ENCODE results near the gene TBRG1.

TBRG1 gene

DNA sequence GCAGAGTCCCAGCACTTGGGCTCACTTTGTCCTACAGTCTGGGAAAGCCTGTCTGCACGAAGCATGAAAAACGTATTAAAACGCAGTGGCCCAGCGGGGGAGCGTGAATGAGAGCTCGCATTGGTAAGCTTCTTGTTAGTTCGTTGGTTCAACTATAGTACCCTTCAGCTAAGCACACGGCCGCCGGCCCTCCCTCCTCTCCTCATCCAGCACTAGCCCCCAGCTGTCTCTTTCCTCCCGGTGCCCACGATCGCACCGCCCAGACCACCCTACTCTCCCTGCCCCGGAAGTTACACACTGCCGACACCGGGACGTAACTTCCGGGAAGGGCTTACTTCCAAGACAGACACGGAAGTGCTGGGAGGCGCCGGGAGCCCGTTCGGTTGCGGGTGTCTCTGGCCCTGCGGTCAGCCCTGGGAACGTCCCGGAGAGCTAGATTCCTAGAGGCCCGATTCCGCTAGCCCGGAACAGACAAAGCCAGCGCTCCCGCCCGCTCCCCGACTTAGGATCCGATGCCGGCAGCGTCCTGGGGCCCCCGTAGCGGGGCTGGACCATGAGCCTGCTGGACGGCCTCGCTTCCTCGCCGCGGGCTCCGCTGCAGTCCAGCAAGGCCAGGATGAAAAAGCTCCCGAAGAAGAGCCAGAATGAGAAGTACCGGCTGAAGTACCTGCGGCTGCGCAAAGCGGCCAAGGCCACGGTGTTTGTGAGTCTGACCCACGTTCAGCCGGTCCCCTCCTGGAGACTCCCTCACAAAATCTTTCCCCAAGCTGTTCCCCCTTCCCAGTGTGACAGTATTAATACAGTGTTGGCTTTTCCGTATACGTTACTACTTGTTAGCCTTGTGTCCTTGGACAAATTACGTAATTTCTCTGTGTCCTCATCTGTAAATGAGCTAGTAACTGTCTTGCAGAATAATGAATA, at the start of gene TBRG1:
Gene TBRG1, plus strand, starts transcription at position 334 of the 921 bp plus-strand sequence. Its CDS starts 220 bp downstream, at position 554.
- H3K9me3 ChIP-seq (ENCODE audit: low read length), result no peaks in the 10 kb centered on the region
- H3K9ac ChIP-seq (ENCODE audit: low read length), result peak within 1 kb of the TSS; percentile 84
- H3K4me3 ChIP-seq (ENCODE audit: low read depth in 1 of 2, low read length in 2 of 2), result peak within 1 kb of the TSS; percentile 93 to 98
- H3K27me3 ChIP-seq (ENCODE audit: control insufficient read depth in 1 of 2, insufficient read depth in 2 of 2, low read length in 2 of 2), result no peaks in the 10 kb centered on the region
- peak within 1 kb of the TSS; percentile 92 for H3K27ac ChIP-seq (ENCODE audit: low read depth, low read length)
- peaks cover 22% of the 10 kb centered on the region for H3K36me3 ChIP-seq (ENCODE audit: insufficient read depth, low read length)
- H3K4me1 ChIP-seq (ENCODE audit: insufficient read depth, low read length), result peaks cover 17% of the 10 kb centered on the region

DNA sequence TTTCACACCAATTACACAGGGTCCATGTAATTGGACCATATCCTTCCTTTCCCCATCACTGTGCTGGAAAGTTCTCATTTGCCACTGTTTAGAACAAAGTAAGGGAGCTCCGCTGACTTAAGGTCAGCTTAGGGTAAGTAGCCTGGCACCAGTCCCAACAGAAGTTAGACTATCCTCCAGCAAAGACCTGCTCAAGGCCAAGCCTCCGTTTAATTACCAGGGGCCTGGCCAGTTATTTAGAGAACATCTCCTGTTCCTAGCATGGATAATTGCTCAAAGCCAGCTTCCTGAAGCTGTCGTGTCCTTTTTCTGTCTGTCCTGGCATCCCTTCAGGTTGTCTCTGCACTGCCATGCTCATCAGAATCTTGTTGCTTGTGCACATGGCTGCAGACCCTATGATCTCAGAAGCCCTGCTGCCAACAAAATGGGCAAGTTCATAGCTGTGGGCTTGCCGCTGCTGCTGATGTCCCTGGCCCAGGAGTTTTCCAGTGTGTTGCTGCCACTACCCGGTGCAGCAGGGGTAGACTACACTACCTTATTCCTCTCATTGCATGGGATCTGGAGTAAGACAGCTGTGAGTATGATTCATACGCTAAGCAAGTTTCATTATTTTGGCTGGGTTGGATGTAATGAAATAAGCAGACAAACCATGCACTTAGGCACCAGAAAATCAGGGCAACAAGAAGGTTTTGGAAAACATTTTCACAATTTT, 44.8 kb upstream of the TBRG1 start:
- Histone ChIP-seq H3K27ac (ENCODE audit: low read depth, low read length) (no peak overlapping the region), H3K9me3 (ENCODE audit: low read length) (no peaks in the 10 kb centered on the region), H3K4me1 (ENCODE audit: insufficient read depth, low read length) (no peaks in the 10 kb centered on the region), H3K27me3 (ENCODE audit: control insufficient read depth in 1 of 2, insufficient read depth in 2 of 2, low read length in 2 of 2) (no peaks in the 10 kb centered on the region), H3K36me3 (ENCODE audit: insufficient read depth, low read length) (no peaks in the 10 kb centered on the region), H3K9ac (ENCODE audit: low read length) (no peak overlapping the region), H3K4me3 (ENCODE audit: low read depth in 1 of 2, low read length in 2 of 2) (no peak overlapping the region)

- H3K27me3 ChIP-seq (ENCODE audit: control insufficient read depth in 1 of 2, insufficient read depth in 2 of 2, low read length in 2 of 2), result no peaks in the 10 kb centered on the region
- no peaks in the 10 kb centered on the region for H3K36me3 ChIP-seq (ENCODE audit: insufficient read depth, low read length)
- H3K27ac ChIP-seq (ENCODE audit: low read depth, low read length), result no peak overlapping the region
- no peak overlapping the region for H3K9ac ChIP-seq (ENCODE audit: low read length)
- H3K4me3 ChIP-seq (ENCODE audit: low read depth in 1 of 2, low read length in 2 of 2), result no peak overlapping the region
- no peaks in the 10 kb centered on the region for H3K4me1 ChIP-seq (ENCODE audit: insufficient read depth, low read length)
- no peaks in the 10 kb centered on the region for H3K9me3 ChIP-seq (ENCODE audit: low read length)
Measured at GRCh38 chr11:124578761-124579160, 43.9 kb upstream of the TBRG1 start.

DNA sequence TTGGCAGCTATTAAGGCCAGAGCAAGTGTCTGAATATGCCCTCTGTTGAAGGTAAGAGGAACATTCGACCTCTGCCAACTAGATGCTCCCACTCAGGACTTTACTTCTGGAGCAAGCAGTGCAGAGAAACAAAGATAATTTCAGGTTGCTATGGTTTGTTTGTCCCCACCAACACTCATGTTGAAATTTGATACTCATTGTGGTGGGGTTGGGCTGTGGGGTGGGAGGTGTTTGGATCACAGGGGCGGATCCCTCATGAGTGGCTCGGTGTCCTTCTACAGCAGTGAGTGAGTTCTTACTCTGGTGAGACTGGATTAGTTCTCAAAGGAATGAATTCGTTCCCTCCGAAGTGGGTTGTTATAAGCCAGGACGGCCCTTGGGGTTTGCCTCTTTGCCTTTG, 40.8 kb upstream of the TBRG1 start:
- no peaks in the 10 kb centered on the region for H3K4me1 ChIP-seq (ENCODE audit: insufficient read depth, low read length)
- H3K4me3 ChIP-seq (ENCODE audit: low read depth in 1 of 2, low read length in 2 of 2), result no peak overlapping the region
- H3K9me3 ChIP-seq (ENCODE audit: low read length), result no peaks in the 10 kb centered on the region
- no peak overlapping the region for H3K9ac ChIP-seq (ENCODE audit: low read length)
- no peaks in the 10 kb centered on the region for H3K27me3 ChIP-seq (ENCODE audit: control insufficient read depth in 1 of 2, insufficient read depth in 2 of 2, low read length in 2 of 2)
- H3K27ac ChIP-seq (ENCODE audit: low read depth, low read length), result no peak overlapping the region
- H3K36me3 ChIP-seq (ENCODE audit: insufficient read depth, low read length), result no peaks in the 10 kb centered on the region

- H3K9ac ChIP-seq (ENCODE audit: low read length), result no peak overlapping the region
Measured at GRCh38 chr11:124582565-124582964, 40.1 kb upstream of the TBRG1 start.

DNA sequence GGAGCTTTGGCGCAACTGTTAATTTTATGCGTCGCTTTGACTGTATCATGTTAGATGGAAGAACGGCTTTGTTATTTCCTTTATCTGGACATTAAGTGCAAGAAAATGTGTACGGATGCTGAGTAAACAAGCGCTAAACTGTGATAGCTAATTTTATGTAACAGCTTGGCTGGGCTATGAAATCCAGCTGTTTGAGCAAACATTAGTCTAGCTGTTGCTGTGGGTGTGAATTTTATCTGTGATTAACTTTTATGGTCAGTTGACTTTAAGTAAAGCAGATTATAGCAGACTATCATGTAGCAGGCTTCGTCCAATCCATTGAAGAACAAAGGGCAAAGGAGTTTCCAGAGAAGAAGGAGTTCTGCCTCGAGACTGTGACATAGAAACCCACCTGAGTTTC, 38.9 kb upstream of the TBRG1 start:
- Histone ChIP-seq H3K36me3 (ENCODE audit: insufficient read depth, low read length) (no peaks in the 10 kb centered on the region), H3K4me1 (ENCODE audit: insufficient read depth, low read length) (no peaks in the 10 kb centered on the region), H3K4me3 (ENCODE audit: low read depth in 1 of 2, low read length in 2 of 2) (no peak overlapping the region), H3K27ac (ENCODE audit: low read depth, low read length) (no peak overlapping the region), H3K9ac (ENCODE audit: low read length) (no peak overlapping the region), H3K9me3 (ENCODE audit: low read length) (no peaks in the 10 kb centered on the region), H3K27me3 (ENCODE audit: control insufficient read depth in 1 of 2, insufficient read depth in 2 of 2, low read length in 2 of 2) (no peaks in the 10 kb centered on the region)

More at GRCh38 chr11:124582565-124582964, 40.1 kb upstream of the TBRG1 start:
- Histone ChIP-seq H3K36me3 (ENCODE audit: insufficient read depth, low read length) (no peaks in the 10 kb centered on the region), H3K27me3 (ENCODE audit: control insufficient read depth in 1 of 2, insufficient read depth in 2 of 2, low read length in 2 of 2) (no peaks in the 10 kb centered on the region), H3K27ac (ENCODE audit: low read depth, low read length) (no peak overlapping the region), H3K4me1 (ENCODE audit: insufficient read depth, low read length) (no peaks in the 10 kb centered on the region), H3K4me3 (ENCODE audit: low read depth in 1 of 2, low read length in 2 of 2) (no peak overlapping the region), H3K9me3 (ENCODE audit: low read length) (no peaks in the 10 kb centered on the region)

DNA sequence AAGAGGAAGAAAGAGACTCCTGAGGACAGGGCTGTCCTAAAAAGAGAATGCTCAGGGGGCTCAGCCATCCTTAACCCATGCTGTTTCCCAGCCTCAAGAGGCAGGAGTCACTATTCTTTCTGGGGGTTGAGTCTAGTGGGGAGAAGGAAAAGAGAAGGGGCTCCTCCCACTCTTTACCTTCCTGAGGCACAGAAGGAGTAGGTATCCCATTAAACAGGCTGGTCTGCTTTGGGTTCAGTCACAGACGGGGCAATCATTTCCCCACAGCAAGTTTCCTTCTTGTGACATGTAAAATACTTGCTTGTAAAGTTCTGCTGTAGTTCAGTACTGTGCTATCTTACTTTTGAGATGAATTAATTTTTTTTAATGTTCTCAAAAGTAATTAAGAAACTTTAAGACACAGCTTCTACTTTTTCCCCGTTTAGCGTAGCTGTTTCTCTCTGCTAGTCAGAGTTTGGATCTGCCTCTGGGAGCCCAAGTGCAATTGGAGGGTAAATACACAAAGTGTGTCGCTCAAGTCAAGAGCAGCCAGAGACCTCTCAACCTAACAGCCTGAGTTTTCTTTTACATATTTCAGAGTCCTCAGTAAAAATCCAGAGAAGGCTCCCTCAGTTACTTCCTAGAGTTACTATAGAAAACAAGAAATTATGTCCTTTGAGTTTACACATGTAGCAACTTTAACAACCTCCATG, 37.8 kb upstream of the TBRG1 start:
- H3K9me3 ChIP-seq (ENCODE audit: low read length), result no peaks in the 10 kb centered on the region
- no peaks in the 10 kb centered on the region for H3K36me3 ChIP-seq (ENCODE audit: insufficient read depth, low read length)
- no peak overlapping the region for H3K9ac ChIP-seq (ENCODE audit: low read length)
- no peak overlapping the region for H3K4me3 ChIP-seq (ENCODE audit: low read depth in 1 of 2, low read length in 2 of 2)
- no peaks in the 10 kb centered on the region for H3K27me3 ChIP-seq (ENCODE audit: control insufficient read depth in 1 of 2, insufficient read depth in 2 of 2, low read length in 2 of 2)
- no peaks in the 10 kb centered on the region for H3K4me1 ChIP-seq (ENCODE audit: insufficient read depth, low read length)
- no peak overlapping the region for H3K27ac ChIP-seq (ENCODE audit: low read depth, low read length)

GRCh38 chr11:124586238-124586860, 36.3 kb upstream of the TBRG1 start:
- H3K4me3 ChIP-seq (ENCODE audit: low read depth in 1 of 2, low read length in 2 of 2), result no peak overlapping the region
- no peaks in the 10 kb centered on the region for H3K27me3 ChIP-seq (ENCODE audit: control insufficient read depth in 1 of 2, insufficient read depth in 2 of 2, low read length in 2 of 2)
- no peaks in the 10 kb centered on the region for H3K4me1 ChIP-seq (ENCODE audit: insufficient read depth, low read length)

GRCh38 chr11:124591430-124591829, 31.2 kb upstream of the TBRG1 start:
- no peaks in the 10 kb centered on the region for H3K36me3 ChIP-seq (ENCODE audit: insufficient read depth, low read length)
- H3K4me3 ChIP-seq (ENCODE audit: low read depth in 1 of 2, low read length in 2 of 2), result no peak overlapping the region
- H3K9me3 ChIP-seq (ENCODE audit: low read length), result no peaks in the 10 kb centered on the region
- no peak overlapping the region for H3K27ac ChIP-seq (ENCODE audit: low read depth, low read length)
- H3K9ac ChIP-seq (ENCODE audit: low read length), result no peak overlapping the region
- H3K4me1 ChIP-seq (ENCODE audit: insufficient read depth, low read length), result no peaks in the 10 kb centered on the region
- no peaks in the 10 kb centered on the region for H3K27me3 ChIP-seq (ENCODE audit: control insufficient read depth in 1 of 2, insufficient read depth in 2 of 2, low read length in 2 of 2)

More at GRCh38 chr11:124586238-124586860, 36.3 kb upstream of the TBRG1 start:
- Histone ChIP-seq H3K9ac (ENCODE audit: low read length) (no peak overlapping the region), H3K9me3 (ENCODE audit: low read length) (no peaks in the 10 kb centered on the region), H3K27ac (ENCODE audit: low read depth, low read length) (no peak overlapping the region), H3K36me3 (ENCODE audit: insufficient read depth, low read length) (no peaks in the 10 kb centered on the region)

- no peak overlapping the region for H3K27ac ChIP-seq (ENCODE audit: low read depth, low read length)
- no peak overlapping the region for H3K9ac ChIP-seq (ENCODE audit: low read length)
- H3K36me3 ChIP-seq (ENCODE audit: insufficient read depth, low read length), result no peaks in the 10 kb centered on the region
- no peaks in the 10 kb centered on the region for H3K4me1 ChIP-seq (ENCODE audit: insufficient read depth, low read length)
- H3K27me3 ChIP-seq (ENCODE audit: control insufficient read depth in 1 of 2, insufficient read depth in 2 of 2, low read length in 2 of 2), result no peaks in the 10 kb centered on the region
- H3K9me3 ChIP-seq (ENCODE audit: low read length), result no peaks in the 10 kb centered on the region
- no peak overlapping the region for H3K4me3 ChIP-seq (ENCODE audit: low read depth in 1 of 2, low read length in 2 of 2)
Measured at GRCh38 chr11:124592627-124593026, 30.0 kb upstream of the TBRG1 start.

DNA sequence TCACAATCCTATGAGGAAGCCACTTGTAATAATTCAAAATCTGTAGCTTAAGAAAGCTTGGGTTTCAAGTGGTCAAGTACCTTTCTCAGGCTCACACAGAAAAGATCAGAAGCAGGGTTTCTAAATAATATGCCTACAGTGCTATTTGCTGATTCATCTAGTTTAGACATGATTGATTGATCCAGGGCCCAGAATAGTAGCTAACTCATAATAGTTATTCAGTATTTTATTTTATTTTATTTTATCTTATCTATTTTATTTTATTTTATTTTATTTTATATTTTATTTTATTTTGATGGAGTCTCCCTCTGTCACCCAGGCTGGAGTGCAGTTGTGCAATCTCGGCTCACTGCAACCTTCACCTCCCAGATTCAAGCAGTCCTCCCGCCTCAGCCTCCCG, 27.4 kb upstream of the TBRG1 start:
- Histone ChIP-seq H3K9ac (ENCODE audit: low read length) (no peak overlapping the region), H3K36me3 (ENCODE audit: insufficient read depth, low read length) (no peaks in the 10 kb centered on the region), H3K4me1 (ENCODE audit: insufficient read depth, low read length) (no peaks in the 10 kb centered on the region), H3K27ac (ENCODE audit: low read depth, low read length) (no peak overlapping the region), H3K4me3 (ENCODE audit: low read depth in 1 of 2, low read length in 2 of 2) (no peak overlapping the region), H3K27me3 (ENCODE audit: control insufficient read depth in 1 of 2, insufficient read depth in 2 of 2, low read length in 2 of 2) (no peaks in the 10 kb centered on the region), H3K9me3 (ENCODE audit: low read length) (no peaks in the 10 kb centered on the region)

Measured in muscle layer of colon (tissue), 2 donors.